Ovary (tissue), 9 donors: Measurements from ENCODE around the gene GRK5. TPM values are rescaled to one million over a fixed set of nuclear protein-coding genes. Genes with fewer than 3 reads are reported as not detected.

Experiments
- DNase-seq, 5 donors: peaks; one replicate each; pipeline ENCODE4 v3.0.0-alpha.2; 2019 to 2020
- H3K27ac ChIP-seq, 2 donors: fragments of 200-600 bp; one replicate each; pipeline versions ENCODE4 v1.5.1 to v1.8.0; 2019 to 2022
- H3K27me3 ChIP-seq: fragments of 200-600 bp; one replicate; pipeline ENCODE4 v1.8.0; 2022
- H3K36me3 ChIP-seq: fragments of 200-600 bp; sonication (generic); one replicate; pipeline ENCODE4 v1.5.1; 2019
- H3K4me1 ChIP-seq: one replicate; pipeline ENCODE4 v1.8.1; 2013; ENCODE audit warnings: mild to moderate bottlenecking, moderate library complexity; ENCODE audit not compliant: insufficient read depth
- H3K4me3 ChIP-seq: fragments of 200-600 bp; sonication (generic); one replicate; pipeline ENCODE4 v1.5.1; 2017
- H3K9me3 ChIP-seq, 2 donors: fragments of 200-600 bp in 1 of 2; sonication (generic) in 1 of 2; one replicate each; pipeline versions ENCODE4 v1.5.1 to v1.8.1; 2013 to 2019; ENCODE audit warnings: mild to moderate bottlenecking in 1 of 2, moderate library complexity in 1 of 2
- EP300 ChIP-seq: sonication (generic); formaldehyde crosslinking; IDR thresholded peaks from one replicate; pipeline ENCODE4 v1.6.1; 2017; ENCODE audit warnings: antibody characterized with exemption
- POLR2A ChIP-seq: fragments of 450-650 bp; IDR thresholded peaks from one replicate; pipeline ENCODE4 v1.6.1; 2017; ENCODE audit warnings: antibody characterized with exemption, mild to moderate bottlenecking, moderate library complexity
- WGBS, 3 donors: extraction: QIAGEN DNeasy Blood & Tissue Kit in 1 of 3; methylation state at CpG; one replicate each; pipeline versions ENCODE4 v1.1.5 to v1.1.7; 2013 to 2017; 5-methylcytosine and 5-hydroxymethylcytosine counted together
- intact Hi-C, 4 donors: fragments of 100-400 bp; cut with DNase I; formaldehyde crosslinking; loops; one replicate each; pipeline versions ENCODE4 v1.11.0 to v1.15.1; 2022 to 2023
- polyA plus RNA-seq, 2 donors: library from polyadenylated mRNA; stranded (reverse); fragments of 200-250 nt in 1 of 2; fragments of 350-450 nt in 1 of 2; fragmentation: Illumina TruSeq in 1 of 2; extraction: RNeasy Lipid Tissue Mini Kit (QIAGEN cat#74804) in 1 of 2; gene quantifications; one replicate each; pipeline ENCODE4 v1.2.3, GENCODE V29; 2013 to 2014
- total RNA-seq, 7 donors: library from RNA; depleted of rRNA in 2 of 7; stranded (reverse); fragments of >200 nt in 2 of 7; fragmentation: NEBNext Ultra II Directional in 3 of 7; extraction: Animal tissue kit (Norgen Biotek cat#: 25700) in 3 of 7; gene quantifications; one replicate each; pipeline versions ENCODE4 v1.1.0 to v1.2.4, GENCODE V29; 2016 to 2023
- TF ChIP-seq, protein P1 (sequence below), 3 donors: fragments of 450-650 bp in 2 of 3; fragments of 200-600 bp in 1 of 3; IDR thresholded peaks; one replicate each; pipeline versions ENCODE4 v1.5.1 to v1.8.0; 2016 to 2022; ENCODE audit warnings: antibody characterized with exemption in 3 of 3, mild to moderate bottlenecking in 1 of 3
- donor health status: DM: no; HTN: no; CAD: no; lungs with moderate emphysema.
- donor health status: DM: no; HTN: no; CAD: no.
- donor health status: Bipolar disorder and iron deficiency.
- donor health status: DM: yes; HTN: yes; CAD: no.
- donor health status: DM: no; HTN: no; CAD: no.
- donor health status: DM: yes; HTN: yes; CAD: no.

Gene GRK5
- total and polyA plus RNA-seq, 9 donors, result 10.0 to 115 (median 38.2) TPM

DNA sequence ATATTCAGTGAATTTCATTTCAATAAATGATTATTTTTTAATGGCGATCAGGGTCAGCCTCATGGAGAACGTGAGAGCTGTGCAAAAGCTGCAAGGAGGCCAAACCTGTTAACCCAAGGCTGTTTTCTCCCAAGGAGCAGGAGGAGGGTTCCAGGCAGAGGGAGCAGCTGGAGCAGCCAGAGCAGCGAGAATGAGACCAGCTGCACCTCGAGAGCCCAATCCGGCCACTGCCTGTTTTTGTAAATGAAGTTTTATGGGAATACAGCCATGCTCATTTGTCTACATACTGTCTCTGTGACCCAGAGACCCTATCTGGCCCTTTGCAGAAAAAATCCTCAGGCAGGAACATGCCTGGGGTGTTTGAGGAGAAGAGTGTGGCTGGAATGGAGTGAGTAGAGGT lies 104.9 kb downstream of the GRK5 start:
- H3K9me3 ChIP-seq, result no peaks in the 10 kb centered on the region
- H3K4me3 ChIP-seq, result no peak overlapping the region
- intact Hi-C loops, result no loop called here
- TF ChIP-seq POLR2A, result no peak
- TF ChIP-seq EP300, result no peak
- TF ChIP-seq, protein P1, sequence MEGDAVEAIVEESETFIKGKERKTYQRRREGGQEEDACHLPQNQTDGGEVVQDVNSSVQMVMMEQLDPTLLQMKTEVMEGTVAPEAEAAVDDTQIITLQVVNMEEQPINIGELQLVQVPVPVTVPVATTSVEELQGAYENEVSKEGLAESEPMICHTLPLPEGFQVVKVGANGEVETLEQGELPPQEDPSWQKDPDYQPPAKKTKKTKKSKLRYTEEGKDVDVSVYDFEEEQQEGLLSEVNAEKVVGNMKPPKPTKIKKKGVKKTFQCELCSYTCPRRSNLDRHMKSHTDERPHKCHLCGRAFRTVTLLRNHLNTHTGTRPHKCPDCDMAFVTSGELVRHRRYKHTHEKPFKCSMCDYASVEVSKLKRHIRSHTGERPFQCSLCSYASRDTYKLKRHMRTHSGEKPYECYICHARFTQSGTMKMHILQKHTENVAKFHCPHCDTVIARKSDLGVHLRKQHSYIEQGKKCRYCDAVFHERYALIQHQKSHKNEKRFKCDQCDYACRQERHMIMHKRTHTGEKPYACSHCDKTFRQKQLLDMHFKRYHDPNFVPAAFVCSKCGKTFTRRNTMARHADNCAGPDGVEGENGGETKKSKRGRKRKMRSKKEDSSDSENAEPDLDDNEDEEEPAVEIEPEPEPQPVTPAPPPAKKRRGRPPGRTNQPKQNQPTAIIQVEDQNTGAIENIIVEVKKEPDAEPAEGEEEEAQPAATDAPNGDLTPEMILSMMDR (IDR thresholded peaks at IDR 0.05), result no peak
- H3K27me3 ChIP-seq, result no peaks in the 10 kb centered on the region
- peaks cover 22% of the 10 kb centered on the region for H3K4me1 ChIP-seq
- WGBS, 3 donors, result 24 to 43% (median 33%) methylated on average over 5 of the region's 5 CpGs
- no peak for DNase-seq
- no peak overlapping the region for H3K27ac ChIP-seq
- H3K36me3 ChIP-seq, result no peaks in the 10 kb centered on the region

DNA sequence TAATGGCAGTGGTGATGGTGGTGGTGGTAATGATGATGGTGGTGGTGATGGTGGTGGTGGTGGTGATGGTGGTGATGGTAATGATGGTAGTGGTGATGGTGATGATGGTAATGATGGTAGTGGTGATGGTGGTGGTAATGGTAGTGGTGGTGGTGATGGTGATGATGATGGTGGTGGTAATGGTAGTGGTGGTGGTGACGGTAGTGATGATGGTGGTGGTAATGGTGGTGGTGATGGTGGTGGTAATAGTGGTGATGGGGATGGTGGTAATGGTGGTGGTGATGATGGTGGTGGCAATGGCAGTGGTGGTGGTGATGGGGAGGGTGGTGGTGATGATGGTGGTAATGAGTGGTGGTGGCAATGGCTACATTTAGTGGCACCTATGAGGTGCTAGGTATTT lies 105.7 kb downstream of the GRK5 start:
- peaks cover 23% of the 10 kb centered on the region for H3K4me1 ChIP-seq
- intact Hi-C loops, result no loop called here
- no peak for DNase-seq
- TF ChIP-seq, protein P1 (IDR thresholded peaks at IDR 0.05), result no peak
- no peak for TF ChIP-seq EP300
- TF ChIP-seq POLR2A, result no peak
- WGBS, 3 donors, result 0 to 50% (median 0%) methylated on average over 1 of the region's 1 CpG
- H3K4me3 ChIP-seq, result no peak overlapping the region
- H3K9me3 ChIP-seq, result no peaks in the 10 kb centered on the region
- H3K27me3 ChIP-seq, result no peaks in the 10 kb centered on the region
- no peak overlapping the region for H3K27ac ChIP-seq
- H3K36me3 ChIP-seq, result no peaks in the 10 kb centered on the region

DNA sequence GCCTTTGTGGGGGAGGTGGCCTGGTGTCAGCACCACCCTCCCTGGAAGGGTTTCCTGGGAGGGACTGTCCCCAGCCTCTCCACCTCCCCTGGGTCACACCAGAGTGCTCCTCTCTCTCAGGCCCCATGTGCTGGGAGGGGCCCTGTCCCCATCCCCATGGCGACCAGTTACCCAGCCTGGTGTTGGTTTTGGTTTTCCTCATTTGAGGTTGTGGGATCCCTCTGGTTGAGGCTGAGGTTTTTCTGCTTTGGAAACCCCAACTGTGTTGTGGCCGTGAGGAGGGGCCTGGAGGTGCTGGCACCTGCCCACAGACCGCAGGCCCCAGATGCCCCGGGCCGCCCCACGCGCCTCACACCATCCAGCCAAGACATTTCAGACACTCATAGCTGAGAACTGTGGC lies 106.3 kb downstream of the GRK5 start:
- no peaks in the 10 kb centered on the region for H3K9me3 ChIP-seq
- no peak for DNase-seq
- WGBS, 3 donors, result 93 to 100% (median 94%) methylated on average over 4 to 7 of the region's 7 CpGs
- H3K4me3 ChIP-seq, result no peak overlapping the region
- H3K27ac ChIP-seq, result no peak overlapping the region
- TF ChIP-seq EP300, result no peak
- TF ChIP-seq POLR2A, result no peak
- TF ChIP-seq, protein P1 (IDR thresholded peaks at IDR 0.05), result no peak
- H3K27me3 ChIP-seq, result no peaks in the 10 kb centered on the region
- no peaks in the 10 kb centered on the region for H3K36me3 ChIP-seq
- H3K4me1 ChIP-seq, result peaks cover 25% of the 10 kb centered on the region
- intact Hi-C loops, result no loop called here

DNA sequence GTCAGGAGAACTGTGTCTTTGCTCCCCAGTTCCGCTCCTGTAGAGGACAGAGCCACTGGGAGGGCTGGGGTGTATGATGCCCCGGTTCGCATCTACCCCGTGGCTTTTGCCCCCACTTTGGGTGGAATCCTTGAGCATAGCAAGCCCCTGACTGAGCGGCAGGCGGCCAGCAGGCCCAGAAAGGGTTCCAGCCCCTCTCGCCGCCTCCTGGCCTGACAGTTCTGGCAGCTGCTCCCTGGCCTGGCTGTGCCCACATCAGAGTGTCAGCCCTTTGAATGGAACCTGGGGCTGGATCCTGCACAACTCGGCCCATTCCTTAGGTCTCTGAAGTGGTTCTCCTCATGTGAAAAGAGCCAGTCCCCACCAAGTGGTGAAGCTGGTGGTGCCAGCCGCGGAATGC lies 106.7 kb downstream of the GRK5 start:
- H3K27me3 ChIP-seq, result no peaks in the 10 kb centered on the region
- intact Hi-C loops, result no loop called here

More for the DNA sequence above, 106.7 kb downstream of the GRK5 start:
- DNase-seq, result no peak
- H3K36me3 ChIP-seq, result no peaks in the 10 kb centered on the region
- H3K4me3 ChIP-seq, result no peak overlapping the region
- 94 to 97% (median 97%) methylated on average over 10 to 11 of the region's 11 CpGs for WGBS, 3 donors
- TF ChIP-seq, protein P1 (IDR thresholded peaks at IDR 0.05), result no peak
- TF ChIP-seq EP300 (no peak), POLR2A (no peak)
- no peaks in the 10 kb centered on the region for H3K9me3 ChIP-seq
- no peak overlapping the region for H3K27ac ChIP-seq
- peaks cover 23% of the 10 kb centered on the region for H3K4me1 ChIP-seq
